Panc1 (cell line): Measurements from ENCODE around the gene KIF1A.

Source experiments
- POLR2AphosphoS5 ChIP-seq: IDR thresholded peaks from 2 replicates; pipeline ENCODE4 v1.6.1; 2012; ENCODE audit warnings: mild to moderate bottlenecking, low read depth, low read length, moderate library complexity
- TCF7L2 ChIP-seq: IDR thresholded peaks from 2 replicates; pipeline ENCODE4 v1.6.1; 2011; ENCODE audit warnings: mild to moderate bottlenecking, low read depth, low read length, inconsistent platforms
- TF ChIP-seq, protein P1 (sequence below): fragments of 450-650 bp; IDR thresholded peaks from 2 replicates; pipeline ENCODE4 v1.5.1; 2017; ENCODE audit warnings: mild to moderate bottlenecking

DNA sequence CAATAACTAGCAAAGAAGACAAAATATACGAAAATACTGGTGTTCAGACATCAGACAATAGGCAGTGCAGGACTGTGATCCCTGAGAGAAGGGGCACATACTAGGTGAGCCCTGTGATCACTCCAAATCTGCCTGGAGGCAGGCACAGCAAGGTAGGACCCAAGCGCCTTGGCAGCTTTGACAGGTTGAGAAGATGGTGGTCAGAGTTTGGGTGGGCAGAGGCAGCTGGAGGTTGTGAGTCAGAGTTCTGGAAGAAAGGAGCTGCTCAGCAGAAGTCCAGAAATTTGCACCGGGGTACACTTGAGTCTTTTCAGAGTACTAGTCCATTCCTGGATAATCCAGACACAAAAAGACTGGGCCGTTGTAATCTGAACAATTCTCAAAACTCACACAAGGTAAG lies 14.0 kb downstream of the KIF1A start:
- TF ChIP-seq, protein P1, sequence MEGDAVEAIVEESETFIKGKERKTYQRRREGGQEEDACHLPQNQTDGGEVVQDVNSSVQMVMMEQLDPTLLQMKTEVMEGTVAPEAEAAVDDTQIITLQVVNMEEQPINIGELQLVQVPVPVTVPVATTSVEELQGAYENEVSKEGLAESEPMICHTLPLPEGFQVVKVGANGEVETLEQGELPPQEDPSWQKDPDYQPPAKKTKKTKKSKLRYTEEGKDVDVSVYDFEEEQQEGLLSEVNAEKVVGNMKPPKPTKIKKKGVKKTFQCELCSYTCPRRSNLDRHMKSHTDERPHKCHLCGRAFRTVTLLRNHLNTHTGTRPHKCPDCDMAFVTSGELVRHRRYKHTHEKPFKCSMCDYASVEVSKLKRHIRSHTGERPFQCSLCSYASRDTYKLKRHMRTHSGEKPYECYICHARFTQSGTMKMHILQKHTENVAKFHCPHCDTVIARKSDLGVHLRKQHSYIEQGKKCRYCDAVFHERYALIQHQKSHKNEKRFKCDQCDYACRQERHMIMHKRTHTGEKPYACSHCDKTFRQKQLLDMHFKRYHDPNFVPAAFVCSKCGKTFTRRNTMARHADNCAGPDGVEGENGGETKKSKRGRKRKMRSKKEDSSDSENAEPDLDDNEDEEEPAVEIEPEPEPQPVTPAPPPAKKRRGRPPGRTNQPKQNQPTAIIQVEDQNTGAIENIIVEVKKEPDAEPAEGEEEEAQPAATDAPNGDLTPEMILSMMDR = no peak
- no peak for TF ChIP-seq POLR2AphosphoS5
- no peak for TF ChIP-seq TCF7L2
